ENCODE data around the gene TBC1D8.

The TBC1D8 gene

GRCh38 chr2:101109451-101110118 is 41.6 kb downstream of the TBC1D8 start:
- ATAC-seq = no peak
- TF ChIP-seq ISL1 (CRISPR knock-in tag; IDR thresholded peaks at IDR 0.05) (no peak), ZFP3 (CRISPR knock-in tag; IDR thresholded peaks at IDR 0.05) (no peak), OSR1 (CRISPR knock-in tag; IDR thresholded peaks at IDR 0.05) (no peak), ZC3H10 (CRISPR knock-in tag; IDR thresholded peaks at IDR 0.05) (no peak), SNAI2 (CRISPR knock-in tag; IDR thresholded peaks at IDR 0.05) (no peak), PATZ1 (CRISPR knock-in tag; IDR thresholded peaks at IDR 0.05; ENCODE audit: borderline replicate concordance) (no peak), RARB (CRISPR knock-in tag; IDR thresholded peaks at IDR 0.05) (no peak), ARNTL (CRISPR knock-in tag; IDR thresholded peaks at IDR 0.05; ENCODE audit: borderline replicate concordance, low read depth) (no peak)
- TF ChIP-seq, protein P1, sequence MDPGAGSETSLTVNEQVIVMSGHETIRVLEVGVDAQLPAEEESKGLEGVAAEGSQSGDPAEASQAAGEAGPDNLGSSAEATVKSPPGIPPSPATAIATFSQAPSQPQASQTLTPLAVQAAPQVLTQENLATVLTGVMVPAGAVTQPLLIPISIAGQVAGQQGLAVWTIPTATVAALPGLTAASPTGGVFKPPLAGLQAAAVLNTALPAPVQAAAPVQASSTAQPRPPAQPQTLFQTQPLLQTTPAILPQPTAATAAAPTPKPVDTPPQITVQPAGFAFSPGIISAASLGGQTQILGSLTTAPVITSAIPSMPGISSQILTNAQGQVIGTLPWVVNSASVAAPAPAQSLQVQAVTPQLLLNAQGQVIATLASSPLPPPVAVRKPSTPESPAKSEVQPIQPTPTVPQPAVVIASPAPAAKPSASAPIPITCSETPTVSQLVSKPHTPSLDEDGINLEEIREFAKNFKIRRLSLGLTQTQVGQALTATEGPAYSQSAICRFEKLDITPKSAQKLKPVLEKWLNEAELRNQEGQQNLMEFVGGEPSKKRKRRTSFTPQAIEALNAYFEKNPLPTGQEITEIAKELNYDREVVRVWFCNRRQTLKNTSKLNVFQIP (CRISPR knock-in tag; IDR thresholded peaks at IDR 0.05; ENCODE audit: borderline replicate concordance, low read depth) = no peak

DNA sequence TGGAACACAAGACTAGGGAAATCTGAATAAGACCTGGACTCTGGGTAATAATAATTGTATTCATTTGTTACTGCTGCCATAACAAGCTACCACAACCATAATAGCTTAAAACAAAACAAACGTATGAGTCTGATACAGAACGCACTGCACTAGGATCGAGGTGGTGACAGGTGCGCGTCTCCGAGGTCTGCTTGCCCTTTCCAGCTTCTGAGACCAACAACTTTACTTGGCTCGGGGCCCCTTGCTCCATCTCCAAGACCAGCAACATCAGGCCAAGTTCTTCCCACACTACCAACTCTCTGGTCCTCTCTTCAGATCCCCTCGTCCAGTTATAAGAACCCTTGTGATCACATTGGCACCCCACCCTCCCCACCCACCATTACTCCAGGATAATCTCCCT is 42.8 kb downstream of the TBC1D8 start:
- no peak for ATAC-seq

More for the DNA sequence above, 42.8 kb downstream of the TBC1D8 start:
- TF ChIP-seq SNAI2 (CRISPR knock-in tag; IDR thresholded peaks at IDR 0.05) (no peak), ZC3H10 (CRISPR knock-in tag; IDR thresholded peaks at IDR 0.05) (no peak), TOX (CRISPR knock-in tag; IDR thresholded peaks at IDR 0.05; ENCODE audit: borderline replicate concordance) (no peak), PATZ1 (CRISPR knock-in tag; IDR thresholded peaks at IDR 0.05; ENCODE audit: borderline replicate concordance) (no peak), ESRRG (CRISPR knock-in tag; IDR thresholded peaks at IDR 0.05) (no peak), CSDC2 (CRISPR knock-in tag; IDR thresholded peaks at IDR 0.05) (no peak), ZNF8 (CRISPR knock-in tag; IDR thresholded peaks at IDR 0.05) (no peak), ARNTL (CRISPR knock-in tag; IDR thresholded peaks at IDR 0.05; ENCODE audit: borderline replicate concordance, low read depth) (no peak), PPARA (CRISPR knock-in tag; IDR thresholded peaks at IDR 0.05; ENCODE audit: borderline replicate concordance) (no peak), ZFP3 (CRISPR knock-in tag; IDR thresholded peaks at IDR 0.05) (no peak), TCF4 (CRISPR knock-in tag; IDR thresholded peaks at IDR 0.05; ENCODE audit: borderline replicate concordance) (no peak)
- TF ChIP-seq, protein P2, sequence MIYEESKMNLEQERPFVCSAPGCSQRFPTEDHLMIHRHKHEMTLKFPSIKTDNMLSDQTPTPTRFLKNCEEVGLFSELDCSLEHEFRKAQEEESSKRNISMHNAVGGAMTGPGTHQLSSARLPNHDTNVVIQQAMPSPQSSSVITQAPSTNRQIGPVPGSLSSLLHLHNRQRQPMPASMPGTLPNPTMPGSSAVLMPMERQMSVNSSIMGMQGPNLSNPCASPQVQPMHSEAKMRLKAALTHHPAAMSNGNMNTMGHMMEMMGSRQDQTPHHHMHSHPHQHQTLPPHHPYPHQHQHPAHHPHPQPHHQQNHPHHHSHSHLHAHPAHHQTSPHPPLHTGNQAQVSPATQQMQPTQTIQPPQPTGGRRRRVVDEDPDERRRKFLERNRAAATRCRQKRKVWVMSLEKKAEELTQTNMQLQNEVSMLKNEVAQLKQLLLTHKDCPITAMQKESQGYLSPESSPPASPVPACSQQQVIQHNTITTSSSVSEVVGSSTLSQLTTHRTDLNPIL (CRISPR knock-in tag; IDR thresholded peaks at IDR 0.05; ENCODE audit: low read depth) = no peak
- TF ChIP-seq, protein P1 (CRISPR knock-in tag; IDR thresholded peaks at IDR 0.05; ENCODE audit: borderline replicate concordance, low read depth) = no peak
- TF ChIP-seq, protein P3, sequence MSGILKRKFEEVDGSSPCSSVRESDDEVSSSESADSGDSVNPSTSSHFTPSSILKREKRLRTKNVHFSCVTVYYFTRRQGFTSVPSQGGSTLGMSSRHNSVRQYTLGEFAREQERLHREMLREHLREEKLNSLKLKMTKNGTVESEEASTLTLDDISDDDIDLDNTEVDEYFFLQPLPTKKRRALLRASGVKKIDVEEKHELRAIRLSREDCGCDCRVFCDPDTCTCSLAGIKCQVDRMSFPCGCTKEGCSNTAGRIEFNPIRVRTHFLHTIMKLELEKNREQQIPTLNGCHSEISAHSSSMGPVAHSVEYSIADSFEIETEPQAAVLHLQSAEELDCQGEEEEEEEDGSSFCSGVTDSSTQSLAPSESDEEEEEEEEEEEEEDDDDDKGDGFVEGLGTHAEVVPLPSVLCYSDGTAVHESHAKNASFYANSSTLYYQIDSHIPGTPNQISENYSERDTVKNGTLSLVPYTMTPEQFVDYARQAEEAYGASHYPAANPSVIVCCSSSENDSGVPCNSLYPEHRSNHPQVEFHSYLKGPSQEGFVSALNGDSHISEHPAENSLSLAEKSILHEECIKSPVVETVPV (CRISPR knock-in tag; IDR thresholded peaks at IDR 0.05) = no peak

Data from SK-N-SH treated with all-trans-retinoic acid at 6 μM for 48 hours (cell line).